Mesenteric fat pad (tissue), 1 donor: ENCODE measurements around the gene WNK1. TPM values are rescaled to one million over a fixed set of nuclear protein-coding genes. Genes with fewer than 3 reads are reported as not detected.

ENCODE experiments used
- DNase-seq: peaks from one replicate; pipeline ENCODE4 v3.0.0-alpha.2; 2020; ENCODE audit warnings: low spot score
- total RNA-seq: library from RNA; stranded (reverse); fragmentation: NEBNext Ultra II Directional; extraction: Animal tissue kit (Norgen Biotek cat#: 25700); gene quantifications from one replicate; pipeline ENCODE4 v1.2.1, GENCODE V29; 2021
- donor health status: DM: yes; HTN: yes; CAD: no.

The WNK1 gene
- total RNA-seq, 1 donor from 2014 or later: 312 TPM

GRCh38 chr12:946631-947030 lies 194.3 kb downstream of the WNK1 start:
- DNase-seq: no peak

DNA sequence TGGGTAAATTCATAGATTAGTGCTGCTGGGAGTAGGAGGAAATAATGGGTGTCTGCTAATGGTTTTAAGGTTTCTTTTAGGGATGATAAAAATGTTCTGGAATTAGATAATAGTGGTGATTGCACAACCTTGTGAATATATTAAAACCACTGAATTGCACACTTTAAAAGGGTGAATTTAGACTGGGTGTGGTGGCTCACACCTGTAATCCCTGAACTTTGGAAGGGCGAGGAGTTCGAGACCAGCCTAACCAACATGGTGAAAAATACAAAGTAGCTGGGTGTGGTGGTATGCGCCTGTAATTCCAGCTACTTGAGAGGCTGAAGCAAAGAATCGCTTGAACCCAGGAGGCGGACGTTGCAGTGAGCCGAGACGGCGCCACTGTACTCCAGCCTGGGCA lies 195.9 kb downstream of the WNK1 start:
- DNase-seq: no peak

DNA sequence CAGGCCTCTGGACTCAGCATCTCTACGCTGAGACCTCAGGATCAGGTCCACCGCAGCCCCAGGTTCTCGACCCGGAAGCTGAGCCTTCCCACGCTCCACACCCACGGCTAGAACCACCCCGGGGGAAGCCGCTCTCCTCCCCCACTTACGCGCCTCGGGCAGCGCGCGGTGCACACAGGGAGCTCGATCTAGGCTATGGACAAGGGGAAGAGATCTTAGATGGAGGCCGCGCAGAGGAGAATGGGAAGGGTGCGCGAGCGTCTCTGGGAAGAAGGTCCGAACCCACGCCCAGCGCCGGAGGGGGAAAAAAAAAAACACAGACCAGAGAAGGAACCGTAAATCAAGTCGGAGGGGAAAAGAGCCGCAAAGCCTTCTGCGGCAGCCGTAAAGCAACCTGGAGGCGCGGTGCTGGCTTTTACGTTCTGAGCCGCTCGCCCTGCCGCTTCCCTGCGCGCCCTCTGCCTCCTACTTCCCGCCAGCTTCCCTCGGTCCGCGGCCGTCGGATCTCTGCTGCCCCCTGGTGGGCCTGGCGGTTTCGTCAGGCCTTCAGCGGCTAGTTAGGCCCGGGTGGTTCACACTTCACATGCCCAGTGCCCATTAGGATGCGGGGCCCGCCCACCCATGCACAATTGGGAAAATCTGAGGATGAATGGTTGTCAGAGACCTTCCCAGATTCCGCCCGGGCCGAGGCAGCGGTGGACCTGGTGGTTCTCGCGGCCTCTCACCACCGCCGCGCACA lies 197.2 kb downstream of the WNK1 start, which contains the start of gene RAD52:
Gene RAD52 (minus strand): TSS at position 242 of the 739 bp plus-strand sequence. CDS start 16,636 bp downstream, outside the sequence.
- peak; percentile 99 for DNase-seq

DNA sequence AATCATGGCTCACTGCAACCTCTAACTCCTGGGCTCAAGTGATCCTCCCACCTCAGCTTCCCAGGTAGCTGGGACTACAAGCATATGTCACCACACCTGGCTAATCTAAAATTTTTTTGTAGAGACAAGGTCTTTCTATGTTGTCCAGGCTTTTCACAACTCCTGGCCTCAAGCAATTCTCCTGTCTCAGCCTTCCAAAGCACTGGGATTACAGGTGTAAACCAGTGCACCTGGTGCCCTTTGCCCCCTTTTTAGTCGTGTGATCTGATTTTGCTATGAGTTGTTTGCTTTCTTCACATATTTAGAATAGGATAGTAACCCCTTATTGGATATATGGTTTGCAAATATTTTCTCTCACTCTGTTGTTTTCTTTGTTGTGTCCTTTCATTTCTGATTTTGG lies 198.8 kb downstream of the WNK1 start:
- DNase-seq: no peak

DNA sequence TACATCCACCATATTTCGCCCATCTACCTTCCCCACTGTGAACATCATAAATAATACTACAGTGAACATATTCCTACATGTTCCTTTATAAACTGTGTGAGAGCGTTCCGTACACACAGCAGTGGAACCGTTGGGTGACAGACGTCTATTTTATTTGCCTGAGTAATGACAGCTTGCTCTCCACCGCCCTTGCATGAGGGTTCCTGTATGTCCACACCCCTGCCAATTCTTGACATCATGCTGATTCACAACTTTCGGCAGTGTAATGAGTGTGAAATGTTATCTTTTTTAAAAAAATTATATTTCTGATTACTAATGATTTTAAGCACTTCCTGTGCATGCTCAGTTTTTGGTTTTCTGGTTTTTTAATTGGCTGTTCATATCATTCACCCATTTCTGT lies 201.4 kb downstream of the WNK1 start:
- DNase-seq: no peak

DNA sequence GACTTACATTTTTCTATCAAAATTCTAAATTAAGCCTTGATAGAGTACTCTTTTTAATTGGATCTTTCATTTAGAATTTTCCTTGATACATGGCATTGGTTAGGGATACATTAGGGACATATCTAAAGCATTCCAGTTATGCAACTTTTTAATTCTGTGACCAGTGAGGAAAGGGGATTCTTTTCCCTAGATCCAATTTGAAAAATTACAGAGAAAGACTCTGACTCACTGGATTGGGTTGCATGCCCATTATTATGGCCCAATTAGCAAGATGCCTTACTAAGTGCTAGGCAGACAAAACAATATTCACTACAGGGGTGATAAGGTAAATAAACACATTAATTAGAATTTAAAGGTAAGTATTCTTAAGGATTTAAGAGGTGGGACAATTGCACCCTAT lies 202.4 kb downstream of the WNK1 start:
- DNase-seq: no peak

GRCh38 chr12:955939-956338 lies 203.6 kb downstream of the WNK1 start:
- no peak for DNase-seq

- no peak for DNase-seq
These were observed 206.3 kb downstream of the WNK1 start for GRCh38 chr12:958588-959123.

Other genes with a start within 250 kb of the WNK1 start
- gene NINJ2, start 89.1 kb upstream of the WNK1 start, total RNA-seq: 18.5 TPM
- gene RAD52, start 197.1 kb downstream of the WNK1 start, total RNA-seq: 6.9 TPM
- gene ERC1, start 238.6 kb downstream of the WNK1 start, total RNA-seq: 81.1 TPM